DMS79 treated with DMSO at 0.1 percent for 48 hours (cell line): ENCODE results near the gene NKD1.
"Not testable (repeated sequence)": the region's sequence is repeated elsewhere in the genome, so short reads cannot be mapped to it uniquely, and the experiment has no call there.

Experiments used
- DNase-seq: peaks from one replicate; lab custom pipeline; 2025; lab: John Stamatoyannopoulos, UW

Gene NKD1

GRCh38 chr16:50520451-50521245 is 27.5 kb upstream of the NKD1 start:
- no peak for DNase-seq

- DNase-seq = no peak
These were observed 26.8 kb upstream of the NKD1 start for GRCh38 chr16:50521246-50521900.

- no peak for DNase-seq
These were observed 25.9 kb upstream of the NKD1 start for GRCh38 chr16:50522324-50522723.

- DNase-seq = no peak
These were observed 24.5 kb upstream of the NKD1 start for GRCh38 chr16:50523710-50524109.

- no peak for DNase-seq
These were observed 22.9 kb upstream of the NKD1 start for GRCh38 chr16:50525262-50525661.

- DNase-seq = no peak
These were observed 22.5 kb upstream of the NKD1 start for GRCh38 chr16:50525716-50526115.

- DNase-seq = no peak
These were observed 21.9 kb upstream of the NKD1 start for GRCh38 chr16:50526249-50526648.

GRCh38 chr16:50526796-50527195 is 21.4 kb upstream of the NKD1 start:
- no peak for DNase-seq

- DNase-seq = no peak
These were observed 19.4 kb upstream of the NKD1 start for GRCh38 chr16:50528820-50529219.

GRCh38 chr16:50529334-50529733 is 18.9 kb upstream of the NKD1 start:
- no peak for DNase-seq

GRCh38 chr16:50530277-50531236 is 17.6 kb upstream of the NKD1 start:
- DNase-seq = peak; percentile 9

- no peak for DNase-seq
These were observed 16.8 kb upstream of the NKD1 start for GRCh38 chr16:50531359-50531758.

- DNase-seq = no peak
These were observed 16.3 kb upstream of the NKD1 start for GRCh38 chr16:50531901-50532300.

GRCh38 chr16:50532576-50532975 is 15.6 kb upstream of the NKD1 start:
- no peak for DNase-seq

GRCh38 chr16:50533317-50533716 is 14.9 kb upstream of the NKD1 start:
- no peak for DNase-seq

- no peak for DNase-seq
These were observed 14.1 kb upstream of the NKD1 start for GRCh38 chr16:50534091-50534490.

GRCh38 chr16:50534556-50534955 is 13.6 kb upstream of the NKD1 start:
- no peak for DNase-seq

GRCh38 chr16:50534958-50535357 is 13.2 kb upstream of the NKD1 start:
- DNase-seq = no peak

GRCh38 chr16:50535506-50536257 is 12.5 kb upstream of the NKD1 start:
- DNase-seq = no peak

- DNase-seq = not testable (repeated sequence)
These were observed 11.9 kb upstream of the NKD1 start for GRCh38 chr16:50536258-50536645.

- DNase-seq = no peak
These were observed 10.5 kb upstream of the NKD1 start for GRCh38 chr16:50537533-50538290.
